HepG2 (cell line): Measurements from ENCODE around the gene PRMT5. TPM values are rescaled to one million over a fixed set of nuclear protein-coding genes. Genes with fewer than 3 reads are reported as not detected.

Experiments used
- AHR ChIP-seq: IDR thresholded peaks from 2 replicates; pipeline ENCODE4 v1.6.1; 2018; ENCODE audit warnings: missing genetic modification reagents, missing compliant biosample characterization
- ATAD3A ChIP-seq: sonication (generic); formaldehyde crosslinking; IDR thresholded peaks from 2 replicates; pipeline ENCODE4 v1.4.0; 2020; ENCODE audit warnings: missing genetic modification reagents
- FOXO4 ChIP-seq: sonication (generic); formaldehyde crosslinking; conservative IDR thresholded peaks from 2 replicates; pipeline ENCODE4 v1.8.1; 2023; ENCODE audit warnings: missing genetic modification reagents
- HES4 ChIP-seq: sonication (generic); formaldehyde crosslinking; IDR thresholded peaks from 2 replicates; pipeline ENCODE4 v1.9.0; 2021; ENCODE audit warnings: mild to moderate bottlenecking, missing genetic modification reagents, borderline replicate concordance
- HMGXB3 ChIP-seq: sonication (generic); formaldehyde crosslinking; IDR thresholded peaks from 2 replicates; pipeline ENCODE4 v1.4.0; 2020; ENCODE audit warnings: missing genetic modification reagents, borderline replicate concordance
- IKZF4 ChIP-seq: sonication (generic); formaldehyde crosslinking; IDR thresholded peaks from 2 replicates; pipeline ENCODE4 v1.5.1; 2020; ENCODE audit warnings: borderline replicate concordance, mild to moderate bottlenecking, low read depth, missing genetic modification reagents; ENCODE audit errors: not compliant biosample characterization
- MAF1 ChIP-seq: sonication (generic); formaldehyde crosslinking; IDR thresholded peaks from 2 replicates; pipeline ENCODE4 v1.5.0; 2020; ENCODE audit warnings: missing genetic modification reagents, borderline replicate concordance
- MBNL3 ChIP-seq: fragments of 250-450 bp; sonication (Bioruptor Pico); conservative IDR thresholded peaks from 2 replicates; pipeline ENCODE4 v1.8.0; 2022; ENCODE audit warnings: mild to moderate bottlenecking, inconsistent platforms
- NR1H2 ChIP-seq: sonication (generic); formaldehyde crosslinking; IDR thresholded peaks from 2 replicates; pipeline ENCODE4 v1.8.1; 2022; ENCODE audit warnings: low read depth, missing genetic modification reagents, borderline replicate concordance
- POGZ ChIP-seq: sonication (generic); formaldehyde crosslinking; IDR thresholded peaks from 2 replicates; pipeline ENCODE4 v1.4.0; 2020; ENCODE audit warnings: mild to moderate bottlenecking, missing genetic modification reagents
- RORA ChIP-seq: sonication (generic); formaldehyde crosslinking; IDR thresholded peaks from 2 replicates; pipeline ENCODE4 v1.5.0; 2020; ENCODE audit warnings: mild to moderate bottlenecking, missing genetic modification reagents, moderate library complexity
- SALL1 ChIP-seq: sonication (generic); formaldehyde crosslinking; IDR thresholded peaks from 2 replicates; pipeline ENCODE4 v1.8.0; 2022; ENCODE audit warnings: mild to moderate bottlenecking, missing genetic modification reagents
- SMC3 ChIP-seq: IDR thresholded peaks from 2 replicates; pipeline ENCODE4 v1.6.1; 2011; ENCODE audit warnings: low read length, improper control_type of control experiment
- ZNF274 ChIP-seq: sonication (generic); formaldehyde crosslinking; IDR thresholded peaks from 2 replicates; pipeline ENCODE4 v1.5.1; 2020; ENCODE audit warnings: mild to moderate bottlenecking, missing genetic modification reagents
- ZNF276 ChIP-seq: sonication (generic); formaldehyde crosslinking; IDR thresholded peaks from 2 replicates; pipeline ENCODE4 v1.4.0; 2020; ENCODE audit warnings: mild to moderate bottlenecking, low read depth, missing genetic modification reagents
- ZNF33A ChIP-seq: sonication (generic); formaldehyde crosslinking; IDR thresholded peaks from 2 replicates; pipeline ENCODE4 v1.5.1; 2020; ENCODE audit warnings: missing genetic modification reagents, mild to moderate bottlenecking, moderate library complexity, borderline replicate concordance
- ZNF460 ChIP-seq: sonication (generic); formaldehyde crosslinking; IDR thresholded peaks from 2 replicates; pipeline ENCODE4 v1.5.1; 2020; ENCODE audit warnings: missing genetic modification reagents, mild to moderate bottlenecking, borderline replicate concordance
- ZNF577 ChIP-seq: sonication (generic); formaldehyde crosslinking; IDR thresholded peaks from 2 replicates; pipeline ENCODE4 v1.4.0; 2020; ENCODE audit warnings: mild to moderate bottlenecking, low read depth, missing genetic modification reagents, borderline replicate concordance
- ZNF660 ChIP-seq: sonication (generic); formaldehyde crosslinking; IDR thresholded peaks from 2 replicates; pipeline ENCODE4 v1.5.1; 2020; ENCODE audit warnings: mild to moderate bottlenecking, low read depth, missing genetic modification reagents, borderline replicate concordance
- ZNF883 ChIP-seq: sonication (generic); formaldehyde crosslinking; IDR thresholded peaks from 2 replicates; pipeline ENCODE4 v1.5.1; 2020; ENCODE audit warnings: mild to moderate bottlenecking, missing genetic modification reagents; ENCODE audit errors: not compliant biosample characterization
- polyA plus RNA-seq, 8 experiments: library from polyadenylated mRNA; depleted of rRNA in 3 of 8; stranded (reverse) in 7 of 8; unstranded in 1 of 8; fragments of >200 nt; fragmentation: Illumina TruSeq in 4 of 8; extraction: Trizol in 4 of 8; gene quantifications; 2 replicates each; pipeline versions ENCODE4 v1.2.1 to v1.2.3, GENCODE V29; 2011 to 2016; ENCODE audit warnings: low read depth in 4 of 8, missing spikeins in 1 of 8, mixed read lengths in 1 of 8; ENCODE audit not compliant: insufficient read depth in 1 of 8
- total RNA-seq, 5 experiments: library from RNA; depleted of rRNA; stranded (reverse); fragments of >200 nt; fragmentation: Illumina TruSeq; extraction: Trizol; gene quantifications; 2 replicates each; pipeline ENCODE4 v1.2.3, GENCODE V29; 2016; ENCODE audit warnings: low read depth in 1 of 5

Gene PRMT5
- total and polyA plus RNA-seq, 2 of the 13 experiments (the other 11 are each of a cell fraction or from before 2014, with no cell fraction given): 210 to 354 TPM

- TF ChIP-seq ZNF577 (CRISPR knock-in tag) (0 out of 2 replicates have a peak, but pooled peaks have one; percentile 83), FOXO4 (CRISPR knock-in tag) (no peak; the same call in 1 of the 2 replicates), ZNF883 (peak; percentile 95), HES4 (CRISPR knock-in tag) (0 out of 2 replicates have a peak, but pooled peaks have one; percentile 56), MAF1 (CRISPR knock-in tag) (peak; percentile 92; the same call in 1 of the 2 replicates), IKZF4 (CRISPR knock-in tag) (peak; percentile 91), HMGXB3 (CRISPR knock-in tag) (peak; percentile 85; the same call in 1 of the 2 replicates), MBNL3 (CRISPR knock-in tag) (no peak), NR1H2 (peak; percentile 63; the same call in 1 of the 2 replicates), POGZ (CRISPR knock-in tag) (peak; percentile 87), AHR (CRISPR knock-in tag) (peak; percentile 93), ATAD3A (CRISPR knock-in tag) (peak; percentile 69; the same call in 1 of the 2 replicates), ZNF274 (CRISPR knock-in tag) (peak; percentile 98), ZNF660 (CRISPR knock-in tag) (0 out of 2 replicates have a peak, but pooled peaks have one; percentile 31), ZNF460 (CRISPR knock-in tag) (peak; percentile 72; the same call in 1 of the 2 replicates), ZNF33A (CRISPR knock-in tag) (peak; percentile 99; the same call in 1 of the 2 replicates), ZNF276 (CRISPR knock-in tag) (peak; percentile 95), SALL1 (CRISPR knock-in tag) (peak; percentile 85), SMC3 (no peak), RORA (CRISPR knock-in tag) (no peak)
Measured at GRCh38 chr14:22871224-22872032, 57.7 kb downstream of the PRMT5 start, which contains the start of gene LRP10 (continued).
